ENCODE measurements around the gene PRKD1. TPM values are rescaled to one million over a fixed set of nuclear protein-coding genes. Genes with fewer than 3 reads are reported as not detected.

Gene PRKD1
- total RNA-seq, 1 experiment from 2014 or later = 2.7 TPM

DNA sequence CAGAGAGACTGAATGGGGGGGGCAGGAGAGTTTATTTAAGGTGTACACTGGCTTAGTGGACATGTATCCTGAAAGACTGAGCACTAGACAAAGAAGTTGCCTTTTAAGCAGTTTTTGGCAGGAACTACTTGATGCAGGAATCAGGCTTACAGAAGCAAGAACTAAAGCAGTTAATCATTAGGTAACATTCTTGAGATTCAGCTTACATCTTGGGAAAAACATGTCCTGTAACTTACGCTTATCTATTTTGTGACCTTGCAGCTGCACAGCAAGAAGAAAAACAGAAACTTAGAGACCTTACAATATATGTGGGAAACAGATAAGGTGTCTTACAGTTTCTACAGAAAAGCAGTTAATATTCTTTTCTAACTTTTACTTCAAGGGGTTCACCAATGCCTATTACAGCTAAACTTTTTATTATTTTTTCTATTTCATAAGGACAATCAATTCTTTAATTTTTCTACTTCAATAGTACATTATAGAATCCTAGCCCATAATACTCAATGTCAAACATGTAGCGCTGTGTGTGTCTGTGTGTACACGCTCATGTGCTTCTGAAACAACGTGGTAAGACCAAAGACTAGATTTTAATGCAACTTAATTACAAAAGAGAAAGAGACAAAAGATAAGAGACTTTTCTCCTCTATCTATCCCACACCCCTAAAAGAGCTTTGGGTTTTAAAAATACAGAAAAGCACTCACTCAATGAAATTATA is 276.9 kb downstream of the PRKD1 start:
- Mint-ChIP-seq H3K27me3 (ENCODE audit: low read depth) (no peaks in the 10 kb centered on the region), H3K27ac (no peak overlapping the region; a peak in 1 of 7 replicates), H3K36me3 (ENCODE audit: insufficient read depth in 1 of 3, low read depth in 3 of 3) (peaks cover 29 to 33% (median 33%) of the 10 kb centered on the region in 3 experiments), H3K9me3 (peaks cover 31 to 37% of the 10 kb centered on the region in 2 experiments), H3K4me1 (peaks cover 6 to 16% of the 10 kb centered on the region in 2 experiments), H3K4me3 (no peak overlapping the region)
- no peak overlapping the region for H3K23ac ChIP-seq (ENCODE audit: insufficient read length, low read depth, low read length)
- H3K18ac ChIP-seq (ENCODE audit: insufficient read length, low read depth, low read length) = no peak overlapping the region
- no peaks in the 10 kb centered on the region for H3K79me2 ChIP-seq (ENCODE audit: insufficient read depth, low read length)
- no peak overlapping the region for H3K14ac ChIP-seq (ENCODE audit: insufficient read depth, low read length)
- no peak overlapping the region for H2BK120ac ChIP-seq (ENCODE audit: low read depth, low read length, poor library complexity, severe bottlenecking)
- H3K23me2 ChIP-seq (ENCODE audit: insufficient read length, low read depth, low read length, poor library complexity, severe bottlenecking) = no peaks in the 10 kb centered on the region
- no peak for DNase-seq
- no peak overlapping the region for H3K56ac ChIP-seq (ENCODE audit: insufficient read length, low read depth, low read length)
- no peak overlapping the region for H4K91ac ChIP-seq (ENCODE audit: insufficient read length, low read depth, low read length)
- H3K4ac ChIP-seq (ENCODE audit: low read depth, low read length) = no peak overlapping the region; the same call in 1 of the 2 replicates
- no CpG with 5 or more reads among the region's 4 CpGs for WGBS (ENCODE audit: extremely low coverage, insufficient read length, low lambda C conversion rate)
- no peak overlapping the region for H4K5ac ChIP-seq (ENCODE audit: insufficient read length, low read depth, low read length)
- no peak overlapping the region for H3K4me2 ChIP-seq (ENCODE audit: insufficient read depth, insufficient read length, low read length)
- H2BK15ac ChIP-seq (ENCODE audit: low read depth, low read length) = no peak overlapping the region
- H2AFZ ChIP-seq (ENCODE audit: low read length) = no peak overlapping the region
- H3K4me1 ChIP-seq (ENCODE audit: insufficient read depth, low read length) = no peaks in the 10 kb centered on the region
- no peak overlapping the region for H2BK5ac ChIP-seq (ENCODE audit: insufficient read length, low read length)
- H3K27me3 ChIP-seq (ENCODE audit: insufficient read depth, low read length) = no peaks in the 10 kb centered on the region
- no peak overlapping the region for H3T11ph ChIP-seq (ENCODE audit: low read length)
- no peak overlapping the region for H4K8ac ChIP-seq (replicated peaks; ENCODE audit: insufficient read length, low read depth, low read length)
- peaks cover 10% of the 10 kb centered on the region for H3K9me3 ChIP-seq (ENCODE audit: control insufficient read depth, low read depth, low read length)
- no peak overlapping the region for H2AK5ac ChIP-seq (ENCODE audit: insufficient read length, low read length)
- H3K27ac ChIP-seq (ENCODE audit: insufficient read length, low read depth, low read length) = no peak overlapping the region
- no peaks in the 10 kb centered on the region for H4K20me1 ChIP-seq (ENCODE audit: control insufficient read depth, insufficient read depth, insufficient read length)
- H3K9ac ChIP-seq (ENCODE audit: extremely low read depth, insufficient read length, low read length) = no peak overlapping the region
- H2BK12ac ChIP-seq (ENCODE audit: insufficient read length, low read depth, low read length) = no peak overlapping the region
- H3K79me1 ChIP-seq (ENCODE audit: insufficient read depth, low read depth, low read length, poor library complexity, severe bottlenecking) = no peaks in the 10 kb centered on the region
- H2BK20ac ChIP-seq (ENCODE audit: low read depth, low read length, poor library complexity, severe bottlenecking) = no peak overlapping the region
- TF ChIP-seq CTCF (conservative IDR thresholded peaks at IDR 0.05) = no peak
